Measurements from ENCODE around the gene PPIL1. TPM values are rescaled to one million over a fixed set of nuclear protein-coding genes. Genes with fewer than 3 reads are reported as not detected.

PPIL1 gene
- total RNA-seq, result 25.0 to 33.5 TPM (median 25.6 TPM) in 3 replicates
- long read RNA-seq, transcript PPIL1-201 (4 exons, 1,739 nt), result major isoform, 27 of 32 reads
- long read RNA-seq, partial matches to known transcripts, result 5 of 32 reads
- long read RNA-seq, other reads (novel, unspliced or antisense), result 0 of 32 reads

- H3K9me3 Mint-ChIP-seq (ENCODE audit: low read depth), result no peaks in the 10 kb centered on the region
- H3K4me1 Mint-ChIP-seq (ENCODE audit: low read depth), result peaks cover 21% of the 10 kb centered on the region
- no peaks in the 10 kb centered on the region for H3K27me3 Mint-ChIP-seq (ENCODE audit: low read depth)
- H3K27ac Mint-ChIP-seq (ENCODE audit: unreplicated experiment), result peak within 1 kb of the TSS; percentile 99
- H3K4me3 Mint-ChIP-seq (ENCODE audit: unreplicated experiment), result peak within 1 kb of the TSS; percentile 98
- DNase-seq (ENCODE audit: low spot score), result no peak
- TF ChIP-seq CTCF (IDR thresholded peaks at IDR 0.05), result peak; percentile 29
- H3K36me3 Mint-ChIP-seq (ENCODE audit: low read depth), result peaks cover 8% of the 10 kb centered on the region
These were observed at the start of gene PPIL1 for GRCh38 chr6:36874443-36875249. Gene PPIL1 (minus strand): TSS chr6:36874803. CDS start chr6:36874772, 31 bp downstream.

GRCh38 chr6:36924131-36924530 is 49.5 kb upstream of the PPIL1 start:
- Mint-ChIP-seq H3K27ac (ENCODE audit: unreplicated experiment) (peak overlapping the region; percentile 25), H3K4me3 (ENCODE audit: unreplicated experiment) (no peak overlapping the region), H3K4me1 (ENCODE audit: low read depth) (peaks cover 61% of the 10 kb centered on the region), H3K9me3 (ENCODE audit: low read depth) (no peaks in the 10 kb centered on the region), H3K27me3 (ENCODE audit: low read depth) (no peaks in the 10 kb centered on the region), H3K36me3 (ENCODE audit: low read depth) (peaks cover 9% of the 10 kb centered on the region)
- no peak for TF ChIP-seq CTCF (IDR thresholded peaks at IDR 0.05)
- no peak for DNase-seq (ENCODE audit: low spot score)

GRCh38 chr6:36920546-36920945 is 45.9 kb upstream of the PPIL1 start:
- peaks cover 14% of the 10 kb centered on the region for H3K36me3 Mint-ChIP-seq (ENCODE audit: low read depth)
- peaks cover 61% of the 10 kb centered on the region for H3K4me1 Mint-ChIP-seq (ENCODE audit: low read depth)
- no peak overlapping the region for H3K27ac Mint-ChIP-seq (ENCODE audit: unreplicated experiment)
- H3K9me3 Mint-ChIP-seq (ENCODE audit: low read depth), result no peaks in the 10 kb centered on the region
- no peak for TF ChIP-seq CTCF (IDR thresholded peaks at IDR 0.05)
- no peak overlapping the region for H3K4me3 Mint-ChIP-seq (ENCODE audit: unreplicated experiment)
- no peak for DNase-seq (ENCODE audit: low spot score)
- H3K27me3 Mint-ChIP-seq (ENCODE audit: low read depth), result no peaks in the 10 kb centered on the region

GRCh38 chr6:36920049-36920448 is 45.4 kb upstream of the PPIL1 start:
- peaks cover 17% of the 10 kb centered on the region for H3K36me3 Mint-ChIP-seq (ENCODE audit: low read depth)
- H3K4me1 Mint-ChIP-seq (ENCODE audit: low read depth), result peaks cover 61% of the 10 kb centered on the region
- no peaks in the 10 kb centered on the region for H3K9me3 Mint-ChIP-seq (ENCODE audit: low read depth)
- no peaks in the 10 kb centered on the region for H3K27me3 Mint-ChIP-seq (ENCODE audit: low read depth)
- no peak for TF ChIP-seq CTCF (IDR thresholded peaks at IDR 0.05)
- no peak for DNase-seq (ENCODE audit: low spot score)
- H3K27ac Mint-ChIP-seq (ENCODE audit: unreplicated experiment), result no peak overlapping the region
- H3K4me3 Mint-ChIP-seq (ENCODE audit: unreplicated experiment), result no peak overlapping the region

- Mint-ChIP-seq H3K4me3 (ENCODE audit: unreplicated experiment) (peak overlapping the region; percentile 10), H3K27me3 (ENCODE audit: low read depth) (no peaks in the 10 kb centered on the region), H3K27ac (ENCODE audit: unreplicated experiment) (peak overlapping the region; percentile 91), H3K4me1 (ENCODE audit: low read depth) (peaks cover 68% of the 10 kb centered on the region), H3K9me3 (ENCODE audit: low read depth) (no peaks in the 10 kb centered on the region), H3K36me3 (ENCODE audit: low read depth) (peaks cover 18% of the 10 kb centered on the region)
- DNase-seq (ENCODE audit: low spot score), result no peak
- TF ChIP-seq CTCF (IDR thresholded peaks at IDR 0.05), result no peak
These were observed 43.1 kb upstream of the PPIL1 start for GRCh38 chr6:36917541-36918193.
